Activated CD4-positive, alpha-beta memory T cell treated with anti-CD3 and anti-CD28 coated beads for 36 hours (primary cell): Measurements from ENCODE around the gene CALCOCO1. TPM values are rescaled to one million over a fixed set of nuclear protein-coding genes. Genes with fewer than 3 reads are reported as not detected.

ENCODE experiments used
- CTCF ChIA-PET: fragments of 350-600 bp; sonication (Branson Sonifier 250); formaldehyde crosslinking; loops from one replicate; lab custom pipeline; 2021; ENCODE audit warnings: antibody characterized with exemption, inconsistent platforms; lab: Charles Lee
- POLR2A ChIA-PET: fragments of 350-600 bp; sonication (Branson Sonifier 250); formaldehyde crosslinking; loops from one replicate; lab custom pipeline; 2021; ENCODE audit warnings: antibody characterized with exemption; lab: Charles Lee
- DNase-seq: peaks from one replicate; pipeline ENCODE4 v3.0.0-alpha.2; 2020
- H3K27ac Mint-ChIP-seq: one replicate; pipeline ENCODE4 v1.8.0; 2021; ENCODE audit warnings: mixed read lengths
- H3K27me3 Mint-ChIP-seq: one replicate; pipeline ENCODE4 v1.8.0; 2021; ENCODE audit warnings: mixed read lengths
- H3K36me3 Mint-ChIP-seq: one replicate; pipeline ENCODE4 v1.8.0; 2021; ENCODE audit warnings: mixed read lengths
- H3K4me1 Mint-ChIP-seq: one replicate; pipeline ENCODE4 v1.8.0; 2021; ENCODE audit warnings: low read depth, mixed read lengths
- H3K4me3 Mint-ChIP-seq: one replicate; pipeline ENCODE4 v1.8.0; 2021; ENCODE audit warnings: mild to moderate bottlenecking, mixed read lengths
- H3K9me3 Mint-ChIP-seq: one replicate; pipeline ENCODE4 v1.8.0; 2021; ENCODE audit warnings: mixed read lengths
- intact Hi-C: fragments of 100-400 bp; cut with micrococcal nuclease; formaldehyde crosslinking; loops from one replicate; pipeline ENCODE4 v1.15.1; 2023
- total RNA-seq, 2 experiments: library from RNA; stranded (reverse); gene quantifications; one replicate each; pipeline ENCODE4 v1.2.3, GENCODE V29; 2021

CALCOCO1 gene
- total RNA-seq, 2 experiments from 2014 or later, result 21.2 to 23.7 TPM

GRCh38 chr12:53751336-53752191 lies 24.3 kb upstream of the CALCOCO1 start, which contains the start of gene CISTR:
Gene CISTR (minus strand): TSS chr12:53751979.
- Mint-ChIP-seq H3K27me3 (peaks cover 10% of the 10 kb centered on the region), H3K4me1 (peaks cover 17% of the 10 kb centered on the region), H3K4me3 (no peak within 1 kb of the TSS), H3K27ac (no peak within 1 kb of the TSS), H3K36me3 (no peaks in the 10 kb centered on the region), H3K9me3 (no peaks in the 10 kb centered on the region)
- ChIA-PET CTCF (interaction anchor here (0.7 to 3.5 kb wide), 4 partner anchors 9 to 76 kb away, joined by 3 to 15 read pairs (median 4); partner anchors contain the start of genes ATP5MC2 and CALCOCO1), POLR2A (no interaction called here)
- intact Hi-C loops, result no loop called here
- peak; percentile 48 for DNase-seq

GRCh38 chr12:53750812-53751335 lies 23.6 kb upstream of the CALCOCO1 start:
- no peaks in the 10 kb centered on the region for H3K9me3 Mint-ChIP-seq
- H3K4me1 Mint-ChIP-seq, result peaks cover 18% of the 10 kb centered on the region
- H3K27me3 Mint-ChIP-seq, result peaks cover 11% of the 10 kb centered on the region
- intact Hi-C loops, result no loop called here
- no peak overlapping the region for H3K4me3 Mint-ChIP-seq
- no peaks in the 10 kb centered on the region for H3K36me3 Mint-ChIP-seq
- peak; percentile 30 for DNase-seq
- ChIA-PET CTCF (interaction anchor here (0.9 to 3.5 kb wide), 4 partner anchors 8 to 208 kb away, joined by 3 to 15 read pairs (median 4); partner anchors contain the start of gene ATP5MC2), POLR2A (no interaction called here)
- H3K27ac Mint-ChIP-seq, result no peak overlapping the region

GRCh38 chr12:53749986-53750811 lies 22.9 kb upstream of the CALCOCO1 start:
- H3K27ac Mint-ChIP-seq, result no peak overlapping the region
- H3K9me3 Mint-ChIP-seq, result no peaks in the 10 kb centered on the region
- ChIA-PET CTCF (interaction anchor here (1.2 to 3.5 kb wide), 3 partner anchors 8 to 207 kb away, joined by 3 to 15 read pairs (median 4); no protein-coding TSS in a partner anchor), POLR2A (no interaction called here)
- no peaks in the 10 kb centered on the region for H3K36me3 Mint-ChIP-seq
- intact Hi-C loops, result no loop called here
- no peak for DNase-seq
- no peak overlapping the region for H3K4me3 Mint-ChIP-seq
- peaks cover 11% of the 10 kb centered on the region for H3K27me3 Mint-ChIP-seq
- H3K4me1 Mint-ChIP-seq, result peaks cover 16% of the 10 kb centered on the region

- intact Hi-C loops, result no loop called here
- H3K4me3 Mint-ChIP-seq, result no peak overlapping the region
- H3K9me3 Mint-ChIP-seq, result no peaks in the 10 kb centered on the region
- POLR2A ChIA-PET, result interaction anchor here (0.5 to 1.6 kb wide), 2 partner anchors 8 to 17 kb away, joined by 4 read pairs; no protein-coding TSS in a partner anchor
- no peaks in the 10 kb centered on the region for H3K36me3 Mint-ChIP-seq
- CTCF ChIA-PET, result interaction anchor here (1.1 to 6.7 kb wide), 11 partner anchors 10 to 460 kb away, joined by 3 to 301 read pairs (median 49); partner anchors contain the start of genes ATP5MC2 and CALCOCO1
- peaks cover 21% of the 10 kb centered on the region for H3K27me3 Mint-ChIP-seq
- peaks cover 21% of the 10 kb centered on the region for H3K4me1 Mint-ChIP-seq
- no peak overlapping the region for H3K27ac Mint-ChIP-seq
- DNase-seq, result no peak
Observed at GRCh38 chr12:53748072-53748840, 21.0 kb upstream of the CALCOCO1 start.

- intact Hi-C loops, result no loop called here
- Mint-ChIP-seq H3K36me3 (no peaks in the 10 kb centered on the region), H3K4me3 (no peak overlapping the region), H3K27ac (no peak overlapping the region), H3K4me1 (peaks cover 22% of the 10 kb centered on the region), H3K9me3 (no peaks in the 10 kb centered on the region), H3K27me3 (peaks cover 27% of the 10 kb centered on the region)
- ChIA-PET CTCF (interaction anchor here (0.6 to 6.7 kb wide), 36 partner anchors 9 to 467 kb away, joined by 3 to 301 read pairs (median 5); partner anchors contain the start of genes ATP5MC2 and CALCOCO1), POLR2A (interaction anchor here (1.2 to 1.6 kb wide), 2 partner anchors 10 to 72 kb away, joined by 4 read pairs; partner anchors contain the start of gene ATP5MC2)
- DNase-seq, result no peak
Observed at GRCh38 chr12:53747095-53747494, 19.8 kb upstream of the CALCOCO1 start.

- Mint-ChIP-seq H3K27me3 (peaks cover 26% of the 10 kb centered on the region), H3K9me3 (no peaks in the 10 kb centered on the region), H3K36me3 (no peaks in the 10 kb centered on the region), H3K27ac (no peak overlapping the region), H3K4me1 (peaks cover 20% of the 10 kb centered on the region), H3K4me3 (no peak overlapping the region)
- DNase-seq, result peak; percentile 92
- ChIA-PET CTCF (interaction anchor here (0.6 to 6.7 kb wide), 40 partner anchors 8 to 467 kb away, joined by 3 to 301 read pairs (median 5); partner anchors contain the start of genes ATP5MC2 and CALCOCO1), POLR2A (interaction anchor here (1.2 to 1.6 kb wide), 2 partner anchors 10 to 71 kb away, joined by 4 read pairs; partner anchors contain the start of gene ATP5MC2)
- intact Hi-C loops, result loop anchor here (1.0 kb wide), 2 partner anchors 45 to 203 kb away; no protein-coding TSS in a partner anchor
Observed at GRCh38 chr12:53746592-53747092, 19.4 kb upstream of the CALCOCO1 start.

GRCh38 chr12:53744751-53745150 lies 17.5 kb upstream of the CALCOCO1 start:
- Mint-ChIP-seq H3K4me1 (peaks cover 19% of the 10 kb centered on the region), H3K36me3 (no peaks in the 10 kb centered on the region), H3K27ac (no peak overlapping the region), H3K9me3 (no peaks in the 10 kb centered on the region), H3K4me3 (no peak overlapping the region), H3K27me3 (peaks cover 26% of the 10 kb centered on the region)
- ChIA-PET CTCF (interaction anchor here (0.6 to 6.7 kb wide), 15 partner anchors 14 to 206 kb away, joined by 3 to 301 read pairs (median 14); partner anchors contain the start of genes ATP5MC2 and CALCOCO1), POLR2A (no interaction called here)
- no peak for DNase-seq
- intact Hi-C loops, result no loop called here

- ChIA-PET POLR2A (interaction anchor here (0.6 to 0.7 kb wide), 2 partner anchors 16 to 510 kb away, joined by 3 read pairs; no protein-coding TSS in a partner anchor), CTCF (interaction anchor here (0.6 to 6.7 kb wide), 26 partner anchors 8 to 234 kb away, joined by 3 to 301 read pairs (median 5); partner anchors contain the start of genes ATP5MC2, CALCOCO1 and CISTR)
- peaks cover 32% of the 10 kb centered on the region for H3K27me3 Mint-ChIP-seq
- DNase-seq, result no peak
- H3K9me3 Mint-ChIP-seq, result no peaks in the 10 kb centered on the region
- H3K27ac Mint-ChIP-seq, result no peak overlapping the region
- peaks cover 26% of the 10 kb centered on the region for H3K4me1 Mint-ChIP-seq
- intact Hi-C loops, result no loop called here
- H3K36me3 Mint-ChIP-seq, result no peaks in the 10 kb centered on the region
- H3K4me3 Mint-ChIP-seq, result no peak overlapping the region
Observed at GRCh38 chr12:53744130-53744441, 16.8 kb upstream of the CALCOCO1 start.

- Mint-ChIP-seq H3K36me3 (no peaks in the 10 kb centered on the region), H3K27ac (no peak overlapping the region), H3K4me3 (peak overlapping the region; percentile 34), H3K9me3 (no peaks in the 10 kb centered on the region), H3K27me3 (peaks cover 38% of the 10 kb centered on the region), H3K4me1 (peaks cover 31% of the 10 kb centered on the region)
- DNase-seq, result peak; percentile 75
- POLR2A ChIA-PET, result interaction anchor here (0.6 to 0.9 kb wide), 3 partner anchors 15 to 510 kb away, joined by 3 read pairs; no protein-coding TSS in a partner anchor
- intact Hi-C loops, result loop anchor here (1.0 kb wide), 1 partner anchor 67 kb away; the partner anchor contains the start of gene ATP5MC2
- CTCF ChIA-PET, result interaction anchor here (0.6 to 6.7 kb wide), 31 partner anchors 9 to 667 kb away, joined by 3 to 301 read pairs (median 5); partner anchors contain the start of genes ATP5MC2, CALCOCO1 and CISTR
Observed at GRCh38 chr12:53743266-53744129, 16.2 kb upstream of the CALCOCO1 start.
